K562 (cell line): Measurements from ENCODE around the gene PM20D1. TPM values are rescaled to one million over a fixed set of nuclear protein-coding genes. Genes with fewer than 3 reads are reported as not detected.

Source experiments
- BRF1 ChIP-seq: IDR thresholded peaks from 3 replicates; pipeline ENCODE4 v1.6.1; 2011; ENCODE audit warnings: borderline replicate concordance, mild to moderate bottlenecking; ENCODE audit not compliant: insufficient read length; ENCODE audit errors: extremely low read depth
- CAMTA2 ChIP-seq: fragments of 250-450 bp; sonication (Bioruptor Pico); conservative IDR thresholded peaks from 2 replicates; pipeline ENCODE4 v1.5.1; 2022
- CHD1 ChIP-seq: fragments of 200-600 bp; sonication (generic); IDR thresholded peaks from one replicate; pipeline ENCODE4 v1.6.1; 2012; ENCODE audit warnings: mild to moderate bottlenecking, moderate library complexity, low read length, inconsistent platforms
- CLOCK ChIP-seq: fragments of 250-450 bp; sonication (Bioruptor Pico); IDR thresholded peaks from 2 replicates; pipeline ENCODE4 v1.4.0; 2020; ENCODE audit warnings: mild to moderate bottlenecking, moderate library complexity, borderline replicate concordance
- HNRNPUL1 ChIP-seq: fragments of 200-400 bp; formaldehyde crosslinking; IDR thresholded peaks from 2 replicates; pipeline ENCODE4 v1.6.1; 2017; ENCODE audit warnings: low read length
- LCOR ChIP-seq: sonication (generic); formaldehyde crosslinking; IDR thresholded peaks from 2 replicates; pipeline ENCODE4 v1.8.0; 2022; ENCODE audit warnings: mild to moderate bottlenecking, missing genetic modification reagents
- polyA plus RNA-seq, 8 experiments: library from polyadenylated mRNA; depleted of rRNA in 4 of 8; stranded (reverse) in 5 of 8; unstranded in 3 of 8; fragments of >200 nt; fragmentation: Nextera tagmentation in 2 of 8; fragmentation: Illumina TruSeq in 1 of 8; extraction: Ambion mirVana in 2 of 8; extraction: Trizol in 1 of 8; gene quantifications; 2 replicates each; pipeline versions ENCODE4 v1.2.1 to v1.2.3, GENCODE V29; 2011 to 2014; ENCODE audit warnings: inconsistent platforms in 1 of 8, missing spikeins in 1 of 8
- total RNA-seq, 7 experiments: library from RNA; depleted of rRNA in 6 of 7; stranded (reverse); fragments of >200 nt in 6 of 7; fragmentation: Illumina TruSeq in 2 of 7; extraction: Trizol in 2 of 7; gene quantifications; 2 replicates each; pipeline versions ENCODE4 v1.2.1 to v1.2.3, GENCODE V29; 2011 to 2021; ENCODE audit warnings: low replicate concordance in 1 of 7
- TF ChIP-seq, protein P1 (sequence below): sonication (generic); formaldehyde crosslinking; IDR thresholded peaks from 2 replicates; pipeline ENCODE4 v1.8.1; 2023; ENCODE audit warnings: mild to moderate bottlenecking, missing genetic modification reagents

PM20D1 gene
- total and polyA plus RNA-seq, 9 of the 15 experiments (the other 6 are each of a cell fraction or from before 2014, with no cell fraction given), result not detected

- no peak for TF ChIP-seq HNRNPUL1
- no peak for TF ChIP-seq CAMTA2 (CRISPR knock-in tag)
- no peak for TF ChIP-seq CHD1
- TF ChIP-seq CLOCK, result no peak
- TF ChIP-seq, protein P1, sequence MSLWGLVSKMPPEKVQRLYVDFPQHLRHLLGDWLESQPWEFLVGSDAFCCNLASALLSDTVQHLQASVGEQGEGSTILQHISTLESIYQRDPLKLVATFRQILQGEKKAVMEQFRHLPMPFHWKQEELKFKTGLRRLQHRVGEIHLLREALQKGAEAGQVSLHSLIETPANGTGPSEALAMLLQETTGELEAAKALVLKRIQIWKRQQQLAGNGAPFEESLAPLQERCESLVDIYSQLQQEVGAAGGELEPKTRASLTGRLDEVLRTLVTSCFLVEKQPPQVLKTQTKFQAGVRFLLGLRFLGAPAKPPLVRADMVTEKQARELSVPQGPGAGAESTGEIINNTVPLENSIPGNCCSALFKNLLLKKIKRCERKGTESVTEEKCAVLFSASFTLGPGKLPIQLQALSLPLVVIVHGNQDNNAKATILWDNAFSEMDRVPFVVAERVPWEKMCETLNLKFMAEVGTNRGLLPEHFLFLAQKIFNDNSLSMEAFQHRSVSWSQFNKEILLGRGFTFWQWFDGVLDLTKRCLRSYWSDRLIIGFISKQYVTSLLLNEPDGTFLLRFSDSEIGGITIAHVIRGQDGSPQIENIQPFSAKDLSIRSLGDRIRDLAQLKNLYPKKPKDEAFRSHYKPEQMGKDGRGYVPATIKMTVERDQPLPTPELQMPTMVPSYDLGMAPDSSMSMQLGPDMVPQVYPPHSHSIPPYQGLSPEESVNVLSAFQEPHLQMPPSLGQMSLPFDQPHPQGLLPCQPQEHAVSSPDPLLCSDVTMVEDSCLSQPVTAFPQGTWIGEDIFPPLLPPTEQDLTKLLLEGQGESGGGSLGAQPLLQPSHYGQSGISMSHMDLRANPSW (CRISPR knock-in tag), result no peak
- TF ChIP-seq BRF1, result no peak
- TF ChIP-seq LCOR (CRISPR knock-in tag), result no peak
Measured at GRCh38 chr1:205870236-205870635, 20.3 kb upstream of the PM20D1 start (continued).
